ENCODE results near the gene LDLRAP1.

DNA sequence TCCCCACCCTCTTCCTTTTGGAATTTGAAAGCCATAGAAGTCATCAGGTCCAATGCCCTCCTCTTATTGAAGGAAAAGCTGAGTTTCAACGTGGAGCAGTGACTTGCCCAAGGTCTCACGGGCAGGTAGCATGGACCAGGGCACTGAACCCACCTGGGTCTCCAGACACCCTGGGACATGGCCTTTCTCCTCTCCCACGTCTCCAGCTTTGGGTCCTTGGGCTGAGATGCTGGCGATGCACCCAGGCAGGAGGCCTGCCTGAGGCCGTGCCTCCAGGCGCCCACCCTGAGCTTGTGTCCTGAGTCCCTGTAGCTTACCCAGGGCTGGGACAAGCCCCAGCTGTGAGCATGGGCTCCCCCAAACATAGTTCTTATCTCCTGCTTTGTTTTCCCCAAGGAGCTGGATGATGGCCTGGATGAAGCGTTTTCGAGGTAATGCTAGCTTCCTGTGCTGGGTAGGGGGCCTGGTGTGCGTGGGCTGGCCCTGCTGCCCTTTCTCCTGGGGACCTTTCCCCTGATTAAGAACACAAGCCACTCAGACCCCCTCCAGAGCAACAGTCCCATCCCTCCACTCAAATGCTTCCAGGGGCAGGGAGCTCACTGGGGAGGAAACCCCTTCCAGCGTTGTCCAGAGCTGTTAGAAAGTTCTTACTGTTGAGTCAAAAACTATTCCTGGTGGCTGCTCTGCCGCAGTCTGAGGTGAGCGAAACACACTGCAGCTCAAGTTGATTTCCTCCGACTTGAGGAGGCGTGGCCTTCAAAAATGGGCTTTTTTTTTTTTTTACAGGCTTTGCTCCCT lies 21.6 kb downstream of the LDLRAP1 start:
- TF ChIP-seq, protein P1, sequence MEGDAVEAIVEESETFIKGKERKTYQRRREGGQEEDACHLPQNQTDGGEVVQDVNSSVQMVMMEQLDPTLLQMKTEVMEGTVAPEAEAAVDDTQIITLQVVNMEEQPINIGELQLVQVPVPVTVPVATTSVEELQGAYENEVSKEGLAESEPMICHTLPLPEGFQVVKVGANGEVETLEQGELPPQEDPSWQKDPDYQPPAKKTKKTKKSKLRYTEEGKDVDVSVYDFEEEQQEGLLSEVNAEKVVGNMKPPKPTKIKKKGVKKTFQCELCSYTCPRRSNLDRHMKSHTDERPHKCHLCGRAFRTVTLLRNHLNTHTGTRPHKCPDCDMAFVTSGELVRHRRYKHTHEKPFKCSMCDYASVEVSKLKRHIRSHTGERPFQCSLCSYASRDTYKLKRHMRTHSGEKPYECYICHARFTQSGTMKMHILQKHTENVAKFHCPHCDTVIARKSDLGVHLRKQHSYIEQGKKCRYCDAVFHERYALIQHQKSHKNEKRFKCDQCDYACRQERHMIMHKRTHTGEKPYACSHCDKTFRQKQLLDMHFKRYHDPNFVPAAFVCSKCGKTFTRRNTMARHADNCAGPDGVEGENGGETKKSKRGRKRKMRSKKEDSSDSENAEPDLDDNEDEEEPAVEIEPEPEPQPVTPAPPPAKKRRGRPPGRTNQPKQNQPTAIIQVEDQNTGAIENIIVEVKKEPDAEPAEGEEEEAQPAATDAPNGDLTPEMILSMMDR (IDR thresholded peaks at IDR 0.05) = no peak
- no peak for TF ChIP-seq EZH2 (IDR thresholded peaks at IDR 0.05; ENCODE audit: borderline replicate concordance, insufficient read depth, low read depth, low read length, poor library complexity, severe bottlenecking)

All from B cell (primary cell).